PFSK-1 (cell line): Measurements from ENCODE around the gene HSPH1.

Source experiments
- FOXP2 ChIP-seq: optimal IDR thresholded peaks from 2 replicates; pipeline ENCODE3; 2011; ENCODE audit warnings: borderline replicate concordance, control low read depth, inconsistent platforms; ENCODE audit not compliant: insufficient read depth; ENCODE audit errors: extremely low read length, extremely low read depth
- POLR2AphosphoS5 ChIP-seq: IDR thresholded peaks from 2 replicates; pipeline ENCODE4 v1.6.1; 2012; ENCODE audit warnings: low read depth, mild to moderate bottlenecking, control low read depth, low read length, moderate library complexity
- SIN3A ChIP-seq: IDR thresholded peaks from 2 replicates; pipeline ENCODE4 v1.6.1; 2012; ENCODE audit warnings: mild to moderate bottlenecking, low read length, moderate library complexity, borderline replicate concordance; ENCODE audit not compliant: insufficient read depth
- TAF1 ChIP-seq: IDR thresholded peaks from 2 replicates; pipeline ENCODE4 v1.6.1; 2012; ENCODE audit warnings: low read length, control low read depth, borderline replicate concordance; ENCODE audit not compliant: insufficient read depth
- TF ChIP-seq, protein P1 (sequence below), 2 experiments: IDR thresholded peaks; 2 replicates each; pipeline versions ENCODE4 v1.6.1 to v1.8.0; 2011 to 2012; ENCODE audit warnings: low read depth in 2 of 2, low read length in 2 of 2, control low read depth in 1 of 2, inconsistent platforms in 1 of 2, mild to moderate bottlenecking in 1 of 2, moderate library complexity in 1 of 2; ENCODE audit not compliant: insufficient read depth in 1 of 2

HSPH1 gene

DNA sequence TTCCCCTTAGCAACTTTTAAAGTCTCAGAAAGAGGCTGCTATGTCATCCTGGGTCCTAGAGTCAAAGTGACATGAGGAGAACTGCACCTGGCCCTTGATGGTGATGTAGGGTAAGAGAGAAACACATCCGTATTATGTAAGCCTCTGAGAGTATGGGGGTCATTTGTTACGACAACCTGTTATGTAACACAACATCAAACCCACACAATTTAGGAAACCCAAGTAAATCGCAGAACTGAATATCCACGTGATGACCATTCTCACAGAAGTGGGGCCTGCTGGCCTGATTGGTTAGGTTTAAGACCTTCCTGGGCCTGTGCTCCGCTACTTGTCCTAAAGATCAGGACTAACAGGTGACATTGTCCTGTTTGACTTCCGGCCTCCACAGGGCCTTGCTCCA, 22.7 kb upstream of the HSPH1 start:
- no peak for TF ChIP-seq POLR2AphosphoS5
- TF ChIP-seq TAF1: no peak
- TF ChIP-seq, protein P1, sequence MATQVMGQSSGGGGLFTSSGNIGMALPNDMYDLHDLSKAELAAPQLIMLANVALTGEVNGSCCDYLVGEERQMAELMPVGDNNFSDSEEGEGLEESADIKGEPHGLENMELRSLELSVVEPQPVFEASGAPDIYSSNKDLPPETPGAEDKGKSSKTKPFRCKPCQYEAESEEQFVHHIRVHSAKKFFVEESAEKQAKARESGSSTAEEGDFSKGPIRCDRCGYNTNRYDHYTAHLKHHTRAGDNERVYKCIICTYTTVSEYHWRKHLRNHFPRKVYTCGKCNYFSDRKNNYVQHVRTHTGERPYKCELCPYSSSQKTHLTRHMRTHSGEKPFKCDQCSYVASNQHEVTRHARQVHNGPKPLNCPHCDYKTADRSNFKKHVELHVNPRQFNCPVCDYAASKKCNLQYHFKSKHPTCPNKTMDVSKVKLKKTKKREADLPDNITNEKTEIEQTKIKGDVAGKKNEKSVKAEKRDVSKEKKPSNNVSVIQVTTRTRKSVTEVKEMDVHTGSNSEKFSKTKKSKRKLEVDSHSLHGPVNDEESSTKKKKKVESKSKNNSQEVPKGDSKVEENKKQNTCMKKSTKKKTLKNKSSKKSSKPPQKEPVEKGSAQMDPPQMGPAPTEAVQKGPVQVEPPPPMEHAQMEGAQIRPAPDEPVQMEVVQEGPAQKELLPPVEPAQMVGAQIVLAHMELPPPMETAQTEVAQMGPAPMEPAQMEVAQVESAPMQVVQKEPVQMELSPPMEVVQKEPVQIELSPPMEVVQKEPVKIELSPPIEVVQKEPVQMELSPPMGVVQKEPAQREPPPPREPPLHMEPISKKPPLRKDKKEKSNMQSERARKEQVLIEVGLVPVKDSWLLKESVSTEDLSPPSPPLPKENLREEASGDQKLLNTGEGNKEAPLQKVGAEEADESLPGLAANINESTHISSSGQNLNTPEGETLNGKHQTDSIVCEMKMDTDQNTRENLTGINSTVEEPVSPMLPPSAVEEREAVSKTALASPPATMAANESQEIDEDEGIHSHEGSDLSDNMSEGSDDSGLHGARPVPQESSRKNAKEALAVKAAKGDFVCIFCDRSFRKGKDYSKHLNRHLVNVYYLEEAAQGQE (IDR thresholded peaks at IDR 0.05; ENCODE audit: insufficient read depth in 1 of 2, low read depth in 2 of 2, low read length in 2 of 2): no peak
- no peak for TF ChIP-seq SIN3A
- TF ChIP-seq FOXP2: no peak

DNA sequence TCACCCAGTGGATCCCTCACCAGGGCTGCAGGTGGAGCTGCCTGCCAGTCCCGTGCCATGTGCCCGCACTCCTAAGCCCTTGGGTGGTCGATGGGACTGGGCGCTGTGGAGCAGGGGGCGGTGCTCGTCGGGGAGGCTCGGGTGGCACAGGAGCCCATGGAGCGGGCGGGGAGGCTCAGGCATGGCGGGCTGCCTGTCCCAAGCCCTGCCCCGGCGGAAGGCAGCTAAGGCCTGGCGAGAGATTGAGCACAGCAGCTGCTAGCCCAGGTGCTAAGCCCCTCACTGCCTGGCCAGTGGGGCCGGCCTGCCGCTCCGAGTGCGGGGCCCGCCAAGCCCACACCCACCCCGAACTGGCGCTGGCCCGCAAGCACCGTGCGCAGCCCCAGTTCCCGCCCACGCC, 21.3 kb upstream of the HSPH1 start:
- TF ChIP-seq SIN3A: no peak
- TF ChIP-seq POLR2AphosphoS5: no peak
- TF ChIP-seq, protein P1 (IDR thresholded peaks at IDR 0.05; ENCODE audit: insufficient read depth in 1 of 2, low read depth in 2 of 2, low read length in 2 of 2): no peak
- TF ChIP-seq FOXP2: no peak
- TF ChIP-seq TAF1: no peak

DNA sequence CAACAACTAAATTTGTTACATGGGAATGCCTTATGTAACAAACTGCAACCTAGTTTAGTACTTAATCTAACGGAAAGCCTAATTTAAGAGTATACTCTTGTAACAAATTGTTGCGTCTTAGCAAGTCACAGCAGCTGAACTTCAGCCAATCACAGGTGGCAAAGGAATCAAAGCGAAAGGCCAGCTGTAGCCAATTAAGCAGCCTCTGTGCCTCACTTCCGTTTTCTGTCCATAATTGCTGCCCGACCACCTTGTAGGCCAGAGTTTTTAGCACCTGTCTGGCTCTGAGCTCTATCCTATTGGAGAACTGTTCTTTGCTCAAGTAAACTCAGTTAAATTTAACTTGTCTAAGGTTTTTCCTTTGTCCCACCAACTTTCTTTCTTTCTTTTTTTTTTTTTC, 18.1 kb upstream of the HSPH1 start:
- TF ChIP-seq TAF1 (no peak), FOXP2 (no peak), POLR2AphosphoS5 (no peak), SIN3A (no peak)
- TF ChIP-seq, protein P1 (IDR thresholded peaks at IDR 0.05; ENCODE audit: insufficient read depth in 1 of 2, low read depth in 2 of 2, low read length in 2 of 2): no peak

DNA sequence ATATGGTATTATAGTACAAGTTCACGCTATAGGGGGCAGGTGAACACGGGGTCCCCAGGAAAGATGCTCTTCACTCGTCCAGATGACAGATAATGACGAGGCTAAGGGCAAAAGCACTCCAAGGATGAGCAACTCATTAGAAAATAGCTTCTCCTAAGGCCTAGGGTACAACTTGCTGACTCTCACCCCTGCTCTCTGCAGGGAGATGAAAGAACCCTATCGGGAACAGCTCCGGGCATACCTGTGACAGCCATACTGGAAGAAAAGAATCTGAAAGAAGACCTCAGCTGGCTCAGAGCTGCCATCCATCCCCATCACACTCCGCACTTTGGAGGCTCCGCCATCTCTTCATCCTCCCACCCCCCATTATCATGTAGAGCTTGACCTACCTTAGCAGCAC, 17.5 kb upstream of the HSPH1 start:
- no peak for TF ChIP-seq POLR2AphosphoS5
- no peak for TF ChIP-seq TAF1
- TF ChIP-seq FOXP2: no peak
- no peak for TF ChIP-seq SIN3A
- TF ChIP-seq, protein P1 (IDR thresholded peaks at IDR 0.05; ENCODE audit: insufficient read depth in 1 of 2, low read depth in 2 of 2, low read length in 2 of 2): no peak
